Vagina (tissue), 2 donors: Measurements from ENCODE around the gene RIMBP3C.
"Not testable (repeated sequence)": the region's sequence is repeated elsewhere in the genome, so short reads cannot be mapped to it uniquely, and the experiment has no call there.

ENCODE experiments used
- POLR2A ChIP-seq, 2 donors: fragments of 450-650 bp; IDR thresholded peaks; one replicate each; pipeline ENCODE4 v1.6.1; 2017; ENCODE audit warnings: antibody characterized with exemption in 2 of 2, mild to moderate bottlenecking in 2 of 2, moderate library complexity in 2 of 2
- POLR2AphosphoS5 ChIP-seq, 2 donors: sonication (generic); formaldehyde crosslinking; IDR thresholded peaks; one replicate each; pipeline ENCODE4 v1.9.0; 2017; ENCODE audit warnings: antibody characterized with exemption in 2 of 2, mild to moderate bottlenecking in 2 of 2, low read depth in 1 of 2; ENCODE audit not compliant: insufficient read depth in 1 of 2
- TF ChIP-seq, protein P1 (sequence below), 3 experiments: fragments of 450-650 bp in 2 of 3; fragments of 200-600 bp in 1 of 3; sonication (generic) in 1 of 3; IDR thresholded peaks; one replicate each; pipeline ENCODE4 v1.5.1; 2017 to 2019; ENCODE audit warnings: antibody characterized with exemption in 3 of 3, mild to moderate bottlenecking in 2 of 3, moderate library complexity in 2 of 3

DNA sequence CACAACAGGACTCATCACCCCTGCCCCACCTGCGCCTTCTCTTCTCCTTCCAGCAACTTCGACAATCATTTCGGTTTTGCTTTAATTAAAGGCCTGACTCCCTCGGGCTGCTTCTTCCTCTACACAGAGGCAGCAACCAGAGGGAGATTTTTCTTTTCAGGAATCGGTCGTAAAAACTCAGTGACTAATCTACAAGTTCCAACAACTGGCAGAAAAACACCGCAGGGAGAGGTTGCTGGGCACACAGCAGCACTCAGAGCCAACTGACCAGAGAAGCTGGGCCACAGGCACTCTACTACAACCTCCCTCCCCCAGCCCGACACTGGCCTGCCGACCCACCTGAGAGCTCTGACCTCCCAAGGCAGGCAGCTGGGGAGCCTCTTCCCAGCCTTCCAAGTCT, 36.0 kb downstream of the RIMBP3C start:
- TF ChIP-seq, protein P1, sequence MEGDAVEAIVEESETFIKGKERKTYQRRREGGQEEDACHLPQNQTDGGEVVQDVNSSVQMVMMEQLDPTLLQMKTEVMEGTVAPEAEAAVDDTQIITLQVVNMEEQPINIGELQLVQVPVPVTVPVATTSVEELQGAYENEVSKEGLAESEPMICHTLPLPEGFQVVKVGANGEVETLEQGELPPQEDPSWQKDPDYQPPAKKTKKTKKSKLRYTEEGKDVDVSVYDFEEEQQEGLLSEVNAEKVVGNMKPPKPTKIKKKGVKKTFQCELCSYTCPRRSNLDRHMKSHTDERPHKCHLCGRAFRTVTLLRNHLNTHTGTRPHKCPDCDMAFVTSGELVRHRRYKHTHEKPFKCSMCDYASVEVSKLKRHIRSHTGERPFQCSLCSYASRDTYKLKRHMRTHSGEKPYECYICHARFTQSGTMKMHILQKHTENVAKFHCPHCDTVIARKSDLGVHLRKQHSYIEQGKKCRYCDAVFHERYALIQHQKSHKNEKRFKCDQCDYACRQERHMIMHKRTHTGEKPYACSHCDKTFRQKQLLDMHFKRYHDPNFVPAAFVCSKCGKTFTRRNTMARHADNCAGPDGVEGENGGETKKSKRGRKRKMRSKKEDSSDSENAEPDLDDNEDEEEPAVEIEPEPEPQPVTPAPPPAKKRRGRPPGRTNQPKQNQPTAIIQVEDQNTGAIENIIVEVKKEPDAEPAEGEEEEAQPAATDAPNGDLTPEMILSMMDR (IDR thresholded peaks at IDR 0.05) = not testable (repeated sequence)
- TF ChIP-seq POLR2A (IDR thresholded peaks at IDR 0.05); POLR2AphosphoS5 (IDR thresholded peaks at IDR 0.05; ENCODE audit: insufficient read depth in 1 of 2, low read depth in 1 of 2): not testable (repeated sequence)
